HEK293 (cell line): ENCODE measurements around the gene LZTR1.

Experiments used
- CTCF ChIA-PET: fragments of 350-600 bp; formaldehyde crosslinking; extraction: SDS; loops from one replicate; lab custom pipeline; 2021; ENCODE audit warnings: antibody characterized with exemption; lab: Yijun Ruan, JAX
- POLR2A ChIA-PET: fragments of 300-600 bp; formaldehyde crosslinking; extraction: SDS; loops from one replicate; lab custom pipeline; 2020; ENCODE audit warnings: antibody characterized with exemption, inconsistent platforms; lab: Yijun Ruan, JAX
- H3K27ac ChIP-seq: fragments of 200-500 bp; sonication (Bioruptor generic); 2 replicates; pipeline ENCODE4 v1.5.1; 2014; ENCODE audit warnings: low read depth, low read length, control low read depth, inconsistent platforms; ENCODE audit errors: extremely low read depth
- H3K36me3 ChIP-seq, 2 experiments: fragments of 200-500 bp in 1 of 2; sonication (Bioruptor generic) in 1 of 2; 1 replicate in 1 of 2; 2 replicates in 1 of 2; pipeline ENCODE4 v1.5.1; 2014 to 2017; ENCODE audit warnings: inconsistent platforms in 2 of 2, low read length in 2 of 2; ENCODE audit not compliant: control insufficient read depth in 2 of 2, insufficient read depth in 1 of 2
- H3K4me1 ChIP-seq: fragments of 200-500 bp; sonication (Bioruptor generic); 2 replicates; pipeline ENCODE4 v1.5.1; 2014; ENCODE audit warnings: mild to moderate bottlenecking, low read length, inconsistent platforms; ENCODE audit not compliant: control insufficient read depth, insufficient read depth
- H3K4me3 ChIP-seq: 2 replicates; pipeline ENCODE4 v1.5.1; 2011; ENCODE audit warnings: low read depth, mild to moderate bottlenecking, control low read depth, low read length, moderate library complexity
- H3K9me3 ChIP-seq: fragments of 200-500 bp; sonication (Bioruptor generic); 2 replicates; pipeline ENCODE4 v1.5.1; 2014; ENCODE audit warnings: low read depth, low read length, inconsistent platforms; ENCODE audit not compliant: control insufficient read depth, insufficient read depth
- AEBP2 ChIP-seq: fragments of 450-650 bp; formaldehyde crosslinking; IDR thresholded peaks from 2 replicates; pipeline ENCODE4 v1.5.1; 2016; ENCODE audit warnings: missing biosample characterization, missing genetic modification characterization, borderline replicate concordance
- GFI1B ChIP-seq: fragments of 450-650 bp; formaldehyde crosslinking; IDR thresholded peaks from 2 replicates; pipeline ENCODE4 v1.5.1; 2016; ENCODE audit warnings: missing biosample characterization, missing genetic modification characterization
- GLI2 ChIP-seq: fragments of 450-650 bp; formaldehyde crosslinking; IDR thresholded peaks from 2 replicates; pipeline ENCODE4; 2017; ENCODE audit warnings: missing biosample characterization, missing genetic modification characterization, low read depth, borderline replicate concordance
- KLF10 ChIP-seq: fragments of 450-650 bp; IDR thresholded peaks from 2 replicates; pipeline ENCODE4 v1.5.1; 2018; ENCODE audit warnings: missing biosample characterization, mild to moderate bottlenecking, missing genetic modification characterization
- RBAK ChIP-seq: fragments of 450-650 bp; formaldehyde crosslinking; IDR thresholded peaks from 2 replicates; pipeline ENCODE4 v1.5.1; 2016; ENCODE audit warnings: missing biosample characterization, missing genetic modification characterization
- REST ChIP-seq: fragments of 450-650 bp; formaldehyde crosslinking; IDR thresholded peaks from 2 replicates; pipeline ENCODE4 v1.5.1; 2016; ENCODE audit warnings: missing biosample characterization, missing genetic modification characterization
- SP7 ChIP-seq: fragments of 450-650 bp; formaldehyde crosslinking; IDR thresholded peaks from 2 replicates; pipeline ENCODE4 v1.5.1; 2016; ENCODE audit warnings: missing biosample characterization, missing genetic modification characterization
- YY2 ChIP-seq: fragments of 450-650 bp; formaldehyde crosslinking; IDR thresholded peaks from 2 replicates; pipeline ENCODE4 v1.5.1; 2016; ENCODE audit warnings: missing biosample characterization, missing genetic modification characterization
- ZBTB7A ChIP-seq: fragments of 450-650 bp; formaldehyde crosslinking; IDR thresholded peaks from 2 replicates; pipeline ENCODE4 v1.5.1; 2016; ENCODE audit warnings: low read depth, missing biosample characterization, missing genetic modification characterization
- ZFP3 ChIP-seq: fragments of 450-650 bp; formaldehyde crosslinking; IDR thresholded peaks from 2 replicates; pipeline ENCODE4 v1.5.1; 2016; ENCODE audit warnings: low read depth, missing biosample characterization, missing genetic modification characterization
- ZNF121 ChIP-seq: fragments of 450-650 bp; formaldehyde crosslinking; IDR thresholded peaks from 2 replicates; pipeline ENCODE4 v1.5.1; 2016; ENCODE audit warnings: missing biosample characterization, missing genetic modification characterization
- ZNF155 ChIP-seq: fragments of 450-650 bp; formaldehyde crosslinking; IDR thresholded peaks from 2 replicates; pipeline ENCODE4 v1.5.1; 2016; ENCODE audit warnings: missing biosample characterization, missing genetic modification characterization
- ZNF16 ChIP-seq: fragments of 450-650 bp; formaldehyde crosslinking; IDR thresholded peaks from 2 replicates; pipeline ENCODE4 v1.5.1; 2016; ENCODE audit warnings: low read depth, missing biosample characterization, missing genetic modification characterization
- ZNF23 ChIP-seq: fragments of 450-650 bp; formaldehyde crosslinking; IDR thresholded peaks from 2 replicates; pipeline ENCODE4 v1.5.1; 2016; ENCODE audit warnings: missing biosample characterization, missing genetic modification characterization, borderline replicate concordance
- ZNF280C ChIP-seq: fragments of 450-650 bp; formaldehyde crosslinking; IDR thresholded peaks from 2 replicates; pipeline ENCODE4 v1.5.1; 2016; ENCODE audit warnings: missing biosample characterization, missing genetic modification characterization
- ZNF560 ChIP-seq: fragments of 450-650 bp; formaldehyde crosslinking; IDR thresholded peaks from 2 replicates; pipeline ENCODE4 v1.5.1; 2017; ENCODE audit warnings: missing biosample characterization, missing genetic modification characterization, borderline replicate concordance
- ZNF623 ChIP-seq: fragments of 450-650 bp; formaldehyde crosslinking; IDR thresholded peaks from 2 replicates; pipeline ENCODE4 v1.5.1; 2016; ENCODE audit warnings: missing biosample characterization, missing genetic modification characterization
- ZNF639 ChIP-seq: fragments of 450-650 bp; formaldehyde crosslinking; IDR thresholded peaks from 2 replicates; pipeline ENCODE4 v1.5.1; 2016; ENCODE audit warnings: missing biosample characterization, missing genetic modification characterization
- ZNF76 ChIP-seq: fragments of 450-650 bp; formaldehyde crosslinking; IDR thresholded peaks from 2 replicates; pipeline ENCODE4; 2016; ENCODE audit warnings: low read depth, missing biosample characterization, missing genetic modification characterization, borderline replicate concordance
- ZNF843 ChIP-seq: fragments of 450-650 bp; formaldehyde crosslinking; IDR thresholded peaks from 2 replicates; pipeline ENCODE4 v1.5.1; 2016; ENCODE audit warnings: missing biosample characterization, missing genetic modification characterization

The LZTR1 gene

GRCh38 chr22:21009638-21010425 lies 27.7 kb downstream of the LZTR1 start (continued):
- TF ChIP-seq AEBP2 (tag by site-specific recombination) (no peak), ZNF23 (tag by site-specific recombination) (no peak), SP7 (tag by site-specific recombination) (no peak), ZNF155 (no peak)

GRCh38 chr22:21010426-21011113 lies 28.5 kb downstream of the LZTR1 start:
- H3K36me3 ChIP-seq, result peaks cover 0 to 9% of the 10 kb centered on the region in 2 experiments; a peak in 1 of 3 replicates
- no peak overlapping the region for H3K27ac ChIP-seq
- ChIA-PET POLR2A (interaction anchor here (1.9 kb wide), 1 partner anchor 29 kb away, joined by 8 read pairs; the partner anchor contains the start of gene LZTR1), CTCF (interaction anchor here (0.7 kb wide), 1 partner anchor 35 kb away, joined by 3 read pairs; the partner anchor contains the start of gene LRRC74B)
- TF ChIP-seq ZNF16 (tag by site-specific recombination) (peak; percentile 77), ZNF76 (tag by site-specific recombination) (no peak)
- no peak overlapping the region for H3K4me3 ChIP-seq
- no peaks in the 10 kb centered on the region for H3K9me3 ChIP-seq
- no peaks in the 10 kb centered on the region for H3K4me1 ChIP-seq

GRCh38 chr22:21012446-21013407 lies 30.6 kb downstream of the LZTR1 start:
- Histone ChIP-seq H3K4me3 (no peak overlapping the region), H3K36me3 (peaks cover 0 to 6% of the 10 kb centered on the region in 2 experiments; a peak in 1 of 3 replicates), H3K4me1 (no peaks in the 10 kb centered on the region), H3K9me3 (no peaks in the 10 kb centered on the region), H3K27ac (no peak overlapping the region)
- ChIA-PET CTCF (interaction anchor here (0.6 to 1.4 kb wide), 6 partner anchors 10 to 127 kb away, joined by 3 to 5 read pairs (median 4); partner anchors contain the start of genes LZTR1 and THAP7), POLR2A (interaction anchor here (0.9 to 1.5 kb wide), 3 partner anchors 10 to 31 kb away, joined by 4 to 9 read pairs (median 5); partner anchors contain the start of genes LZTR1 and THAP7)
- TF ChIP-seq ZNF121 (tag by site-specific recombination) (no peak), RBAK (tag by site-specific recombination) (no peak), YY2 (tag by site-specific recombination) (no peak), ZNF843 (tag by site-specific recombination) (no peak), KLF10 (tag by site-specific recombination) (no peak), GLI2 (tag by site-specific recombination) (no peak), ZNF280C (no peak), ZNF623 (tag by site-specific recombination) (no peak), ZNF560 (no peak), ZNF639 (tag by site-specific recombination) (no peak), GFI1B (no peak), REST (tag by site-specific recombination) (no peak), ZBTB7A (tag by site-specific recombination) (no peak), ZFP3 (tag by site-specific recombination) (no peak), ZNF76 (tag by site-specific recombination) (no peak)
